AG04450 (cell line): ENCODE measurements around the gene CDH4. TPM values are rescaled to one million over a fixed set of nuclear protein-coding genes. Genes with fewer than 3 reads are reported as not detected.

Experiments
- CTCF ChIA-PET: fragments of 300-600, 350-600 bp; formaldehyde crosslinking; extraction: SDS; loops from one replicate; lab custom pipeline; 2022; ENCODE audit warnings: antibody characterized with exemption, inconsistent platforms; lab: Charles Lee
- POLR2A ChIA-PET: fragments of 350-600 bp; formaldehyde crosslinking; extraction: SDS; loops from one replicate; lab custom pipeline; 2021; ENCODE audit warnings: antibody characterized with exemption, inconsistent platforms; lab: Yijun Ruan, JAX
- DNase-seq: peaks from one replicate; pipeline ENCODE4 v3.0.0-alpha.2; 2011; ENCODE audit warnings: low read depth, low spot score
- H3K27ac ChIP-seq: one replicate; pipeline ENCODE4 v1.5.1; 2012; ENCODE audit warnings: low read depth, low read length, control low read depth
- H3K27me3 ChIP-seq: one replicate; pipeline ENCODE4 v1.6.0; 2012; ENCODE audit warnings: low read length; ENCODE audit not compliant: control insufficient read depth, insufficient read depth
- H3K4me3 ChIP-seq: 2 replicates; pipeline ENCODE4 v1.5.1; 2011; ENCODE audit warnings: mild to moderate bottlenecking, low read depth, low read length, control low read depth
- H3K9me3 ChIP-seq: 2 replicates; pipeline ENCODE4 v1.5.1; 2012; ENCODE audit warnings: low read length; ENCODE audit not compliant: control insufficient read depth, insufficient read depth
- polyA plus RNA-seq: library from polyadenylated mRNA; depleted of rRNA; stranded (reverse); fragments of >200 nt; gene quantifications from 2 replicates; pipeline ENCODE4 v1.2.3, GENCODE V29; 2011
- TF ChIP-seq, protein P1 (sequence below): IDR thresholded peaks from 2 replicates; pipeline ENCODE4 v1.5.1; 2011; ENCODE audit warnings: low read depth, low read length, control low read depth, inconsistent platforms

The CDH4 gene
- polyA plus RNA-seq, 1 experiment: 1.6 TPM

DNA sequence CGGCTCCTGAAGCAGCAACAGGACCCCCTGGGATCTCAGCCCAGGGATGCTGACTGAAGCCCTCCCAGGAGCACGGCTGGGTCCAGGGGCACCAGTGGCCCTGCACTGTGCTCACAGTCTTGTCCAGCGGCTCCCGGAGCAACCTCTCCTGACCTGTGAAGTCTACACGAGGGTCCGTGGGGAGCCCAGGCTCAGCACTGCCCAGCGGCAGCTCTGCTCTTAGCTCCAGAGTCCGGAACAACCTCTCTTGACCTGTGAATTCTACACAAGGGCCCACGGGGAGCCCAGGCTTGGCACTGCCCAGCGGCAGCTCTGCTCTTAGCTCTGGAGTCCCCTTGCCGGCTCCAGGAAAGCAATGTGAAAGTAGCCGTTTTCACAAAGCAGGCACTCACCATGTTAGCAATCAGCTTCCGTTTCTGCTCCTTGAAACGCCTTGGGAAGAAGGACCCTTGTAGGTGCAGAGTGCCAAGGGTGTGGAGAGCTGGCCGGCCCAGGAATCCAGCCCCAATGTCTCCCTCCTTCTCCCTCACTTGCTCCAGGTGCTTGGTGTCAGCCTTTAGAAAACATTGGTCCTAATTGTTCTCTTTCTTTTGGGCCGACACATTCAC lies 310.9 kb downstream of the CDH4 start:
- no peak for DNase-seq

GRCh38 chr20:61564628-61565027 lies 312.6 kb downstream of the CDH4 start:
- DNase-seq: no peak
- no peaks in the 10 kb centered on the region for H3K27me3 ChIP-seq
- H3K9me3 ChIP-seq: peaks cover 2% of the 10 kb centered on the region; the same call in 1 of the 2 replicates
- no peak overlapping the region for H3K27ac ChIP-seq
- no peak overlapping the region for H3K4me3 ChIP-seq
- ChIA-PET CTCF (no interaction called here), POLR2A (no interaction called here)
- TF ChIP-seq, protein P1, sequence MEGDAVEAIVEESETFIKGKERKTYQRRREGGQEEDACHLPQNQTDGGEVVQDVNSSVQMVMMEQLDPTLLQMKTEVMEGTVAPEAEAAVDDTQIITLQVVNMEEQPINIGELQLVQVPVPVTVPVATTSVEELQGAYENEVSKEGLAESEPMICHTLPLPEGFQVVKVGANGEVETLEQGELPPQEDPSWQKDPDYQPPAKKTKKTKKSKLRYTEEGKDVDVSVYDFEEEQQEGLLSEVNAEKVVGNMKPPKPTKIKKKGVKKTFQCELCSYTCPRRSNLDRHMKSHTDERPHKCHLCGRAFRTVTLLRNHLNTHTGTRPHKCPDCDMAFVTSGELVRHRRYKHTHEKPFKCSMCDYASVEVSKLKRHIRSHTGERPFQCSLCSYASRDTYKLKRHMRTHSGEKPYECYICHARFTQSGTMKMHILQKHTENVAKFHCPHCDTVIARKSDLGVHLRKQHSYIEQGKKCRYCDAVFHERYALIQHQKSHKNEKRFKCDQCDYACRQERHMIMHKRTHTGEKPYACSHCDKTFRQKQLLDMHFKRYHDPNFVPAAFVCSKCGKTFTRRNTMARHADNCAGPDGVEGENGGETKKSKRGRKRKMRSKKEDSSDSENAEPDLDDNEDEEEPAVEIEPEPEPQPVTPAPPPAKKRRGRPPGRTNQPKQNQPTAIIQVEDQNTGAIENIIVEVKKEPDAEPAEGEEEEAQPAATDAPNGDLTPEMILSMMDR: no peak

More for the DNA sequence above, 310.9 kb downstream of the CDH4 start:
- Histone ChIP-seq H3K4me3 (no peak overlapping the region), H3K27me3 (no peaks in the 10 kb centered on the region), H3K9me3 (peaks cover 2% of the 10 kb centered on the region; the same call in 1 of the 2 replicates), H3K27ac (no peak overlapping the region)
- ChIA-PET CTCF (no interaction called here), POLR2A (no interaction called here)
- TF ChIP-seq, protein P1: no peak

- no peak overlapping the region for H3K27ac ChIP-seq
- TF ChIP-seq, protein P1: no peak
- ChIA-PET POLR2A (no interaction called here), CTCF (no interaction called here)
- H3K4me3 ChIP-seq: no peak overlapping the region
- no peak for DNase-seq
- no peaks in the 10 kb centered on the region; the same call in 1 of the 2 replicates for H3K9me3 ChIP-seq
- H3K27me3 ChIP-seq: no peaks in the 10 kb centered on the region
These were observed 313.7 kb downstream of the CDH4 start for GRCh38 chr20:61565791-61566190.

DNA sequence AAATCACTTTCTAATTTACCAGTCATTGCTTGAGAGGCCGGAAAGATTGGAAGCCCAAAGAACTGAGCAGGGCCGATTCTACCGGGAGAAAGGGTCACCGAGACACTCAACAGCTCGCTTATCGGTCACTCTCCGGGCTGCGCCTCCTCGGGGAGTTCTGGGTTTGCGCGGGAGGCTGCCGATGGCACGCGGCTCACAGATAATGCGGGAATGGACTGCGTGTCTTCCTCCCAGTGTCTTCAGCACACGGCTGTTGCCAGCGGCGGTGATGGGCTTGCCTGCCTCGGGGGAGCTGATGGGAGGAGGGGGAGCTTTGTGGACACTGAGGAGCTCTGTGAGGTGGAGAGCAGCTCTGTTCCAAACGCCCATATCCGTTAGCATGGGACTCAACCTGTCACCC lies 314.6 kb downstream of the CDH4 start:
- DNase-seq: no peak
- H3K4me3 ChIP-seq: no peak overlapping the region
- ChIA-PET CTCF (no interaction called here), POLR2A (no interaction called here)
- H3K9me3 ChIP-seq: no peaks in the 10 kb centered on the region; the same call in 1 of the 2 replicates
- no peak overlapping the region for H3K27ac ChIP-seq
- TF ChIP-seq, protein P1: no peak
- H3K27me3 ChIP-seq: no peaks in the 10 kb centered on the region

DNA sequence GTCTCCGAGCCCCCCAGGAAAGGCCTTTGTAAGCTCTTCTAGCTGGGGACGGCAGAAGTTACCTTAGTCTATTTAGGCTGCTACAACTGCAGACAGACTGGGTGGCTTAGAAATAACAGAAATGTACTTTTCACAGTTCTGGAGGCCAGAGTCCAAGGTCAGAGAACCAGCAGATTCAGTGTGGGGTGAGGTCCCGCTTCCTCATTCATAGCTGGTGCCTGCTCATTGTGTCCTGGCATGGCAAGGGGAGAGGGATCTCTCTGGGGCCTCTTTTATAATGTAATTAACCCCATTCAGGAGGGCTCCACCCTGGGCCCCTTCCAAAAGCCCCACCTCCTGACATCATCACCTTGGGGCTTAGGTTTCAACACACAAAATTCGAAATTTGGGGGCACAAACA lies 315.1 kb downstream of the CDH4 start:
- no peak overlapping the region for H3K27ac ChIP-seq
- ChIA-PET CTCF (no interaction called here), POLR2A (no interaction called here)
- TF ChIP-seq, protein P1: no peak
- H3K27me3 ChIP-seq: no peaks in the 10 kb centered on the region
- no peak for DNase-seq
- no peak overlapping the region for H3K4me3 ChIP-seq
- no peaks in the 10 kb centered on the region; the same call in 1 of the 2 replicates for H3K9me3 ChIP-seq
